NCI-H2196 (cell line): ENCODE results near the gene RB1.

Experiments used
- DNase-seq: peaks from one replicate; lab custom pipeline; 2025; ENCODE audit not compliant: unreplicated experiment; lab: John Stamatoyannopoulos, UW

The RB1 gene

DNA sequence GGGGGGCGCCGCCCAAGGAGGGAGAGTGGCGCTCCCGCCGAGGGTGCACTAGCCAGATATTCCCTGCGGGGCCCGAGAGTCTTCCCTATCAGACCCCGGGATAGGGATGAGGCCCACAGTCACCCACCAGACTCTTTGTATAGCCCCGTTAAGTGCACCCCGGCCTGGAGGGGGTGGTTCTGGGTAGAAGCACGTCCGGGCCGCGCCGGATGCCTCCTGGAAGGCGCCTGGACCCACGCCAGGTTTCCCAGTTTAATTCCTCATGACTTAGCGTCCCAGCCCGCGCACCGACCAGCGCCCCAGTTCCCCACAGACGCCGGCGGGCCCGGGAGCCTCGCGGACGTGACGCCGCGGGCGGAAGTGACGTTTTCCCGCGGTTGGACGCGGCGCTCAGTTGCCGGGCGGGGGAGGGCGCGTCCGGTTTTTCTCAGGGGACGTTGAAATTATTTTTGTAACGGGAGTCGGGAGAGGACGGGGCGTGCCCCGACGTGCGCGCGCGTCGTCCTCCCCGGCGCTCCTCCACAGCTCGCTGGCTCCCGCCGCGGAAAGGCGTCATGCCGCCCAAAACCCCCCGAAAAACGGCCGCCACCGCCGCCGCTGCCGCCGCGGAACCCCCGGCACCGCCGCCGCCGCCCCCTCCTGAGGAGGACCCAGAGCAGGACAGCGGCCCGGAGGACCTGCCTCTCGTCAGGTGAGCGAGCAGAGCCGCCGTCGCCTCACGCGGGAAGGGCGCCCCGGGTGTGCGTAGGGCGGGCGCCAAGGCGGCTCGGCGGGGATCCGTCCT, at the start of gene RB1:
Gene RB1, plus strand, starts transcription at position 393 of the 784 bp plus-strand sequence. Its CDS starts 162 bp downstream, at position 555.
- DNase-seq: peak; percentile 73

DNA sequence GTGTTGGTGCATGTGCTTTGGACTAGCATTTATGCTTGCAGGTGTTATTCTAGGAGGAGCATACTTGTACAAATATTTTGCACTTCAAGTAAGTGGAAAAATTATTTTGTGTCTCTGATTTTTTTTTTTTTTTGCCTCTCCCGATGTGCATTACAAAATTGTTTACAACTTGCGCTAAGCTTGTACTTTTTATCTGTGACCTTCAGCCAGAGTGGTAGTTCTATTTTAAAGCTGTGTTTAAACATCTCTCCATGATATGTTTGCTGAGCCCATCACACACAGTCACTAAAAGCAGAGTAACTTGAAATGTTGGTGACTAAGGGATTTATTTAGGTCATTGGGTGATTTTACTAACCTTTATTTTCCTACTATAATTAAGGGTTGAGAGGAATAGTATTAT, 49.7 kb upstream of the RB1 start:
- DNase-seq: no peak

DNA sequence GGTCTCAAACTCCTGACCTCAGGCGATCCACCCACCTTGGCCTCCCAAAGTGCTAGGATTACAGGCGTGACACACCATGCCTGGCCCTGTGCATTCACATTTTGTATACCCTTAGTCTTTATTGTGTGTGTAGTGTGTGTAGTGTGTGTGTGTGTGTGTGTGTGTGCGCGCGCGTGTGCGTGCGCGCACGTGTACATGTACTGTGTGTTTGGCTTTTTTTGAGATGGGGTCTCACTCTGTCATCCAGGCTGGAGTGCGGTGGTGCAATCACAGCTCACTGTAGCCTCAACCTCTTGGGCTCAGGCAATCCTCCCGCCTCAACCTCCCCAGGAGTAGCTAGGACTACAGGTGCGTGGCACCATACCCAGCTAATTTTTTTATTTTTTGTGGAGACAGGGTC, 48.5 kb upstream of the RB1 start:
- no peak for DNase-seq

GRCh38 chr13:48255954-48256353, 47.6 kb upstream of the RB1 start:
- DNase-seq: no peak

- no peak for DNase-seq
These were observed 45.5 kb upstream of the RB1 start for GRCh38 chr13:48258002-48258401.

DNA sequence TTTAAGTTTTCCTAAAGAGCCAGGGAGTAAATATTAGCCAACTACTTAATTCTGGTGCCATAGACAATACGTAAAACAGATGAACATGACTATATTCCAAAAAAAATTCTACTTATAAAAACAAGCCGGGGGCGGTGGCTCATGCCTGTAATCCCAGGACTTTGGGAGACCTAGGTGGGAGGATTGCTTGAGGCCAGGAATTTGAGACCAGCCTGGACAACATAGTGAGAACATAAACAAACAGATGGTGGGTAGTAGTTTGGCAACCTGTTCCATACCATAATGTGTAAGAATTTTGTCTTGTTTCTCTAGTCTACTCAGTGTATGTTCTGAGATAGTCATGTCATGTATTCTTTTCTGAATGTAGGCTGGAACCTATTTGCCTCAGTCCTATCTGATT, 45.1 kb upstream of the RB1 start:
- DNase-seq: no peak

GRCh38 chr13:48260970-48261369, 42.6 kb upstream of the RB1 start:
- no peak for DNase-seq

- DNase-seq: no peak
These were observed 40.4 kb upstream of the RB1 start for GRCh38 chr13:48263196-48263595.

- DNase-seq: no peak
These were observed 39.5 kb upstream of the RB1 start for GRCh38 chr13:48264058-48264457.

GRCh38 chr13:48265217-48265815, 38.2 kb upstream of the RB1 start:
- no peak for DNase-seq

- DNase-seq: no peak
These were observed 37.4 kb upstream of the RB1 start for GRCh38 chr13:48266150-48266549.

- DNase-seq: no peak
These were observed 36.6 kb upstream of the RB1 start for GRCh38 chr13:48266701-48267639.

DNA sequence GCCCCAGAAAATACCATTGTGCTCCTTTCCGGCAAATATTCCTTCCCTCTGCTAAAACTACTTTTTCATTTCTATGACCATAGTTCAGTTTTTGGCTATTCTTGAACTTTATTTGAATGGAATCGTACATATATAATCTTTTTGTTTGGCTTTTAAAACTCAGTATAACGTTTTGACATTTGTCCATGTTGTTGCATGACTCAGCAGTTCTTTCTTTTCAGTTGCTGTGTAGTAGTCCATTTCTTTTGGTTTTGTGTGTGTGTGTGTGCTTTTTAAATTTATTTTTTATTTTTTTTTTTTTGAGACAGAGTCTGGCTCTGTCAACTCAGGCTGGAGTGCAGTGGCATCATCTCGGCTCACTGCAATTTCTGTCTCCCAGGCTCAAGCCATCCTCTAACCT, 35.5 kb upstream of the RB1 start:
- DNase-seq: no peak

DNA sequence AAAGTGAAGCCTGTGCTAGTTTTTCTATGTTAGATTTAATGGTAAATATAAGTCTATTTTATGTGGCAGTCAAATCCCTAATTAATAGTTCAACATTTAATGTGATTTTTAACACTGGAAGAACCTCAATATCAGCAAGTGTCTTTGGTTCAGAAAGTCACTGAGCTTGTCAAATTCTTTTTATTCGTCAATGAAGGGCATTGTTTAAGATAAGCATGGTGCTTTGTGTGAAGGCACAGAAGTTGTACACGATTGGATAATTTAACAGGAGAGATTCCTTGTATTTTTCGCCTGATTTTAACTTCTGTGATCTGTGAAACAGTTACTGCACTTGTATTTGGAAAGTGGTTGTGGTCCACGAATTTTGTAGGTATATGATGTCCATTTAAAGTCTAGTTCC, 30.2 kb upstream of the RB1 start:
- no peak for DNase-seq

- no peak for DNase-seq
These were observed 28.0 kb upstream of the RB1 start for GRCh38 chr13:48275507-48275906.

GRCh38 chr13:48278806-48279205, 24.7 kb upstream of the RB1 start:
- no peak for DNase-seq

GRCh38 chr13:48281556-48281955, 22.0 kb upstream of the RB1 start:
- no peak for DNase-seq

- no peak for DNase-seq
These were observed 11.8 kb upstream of the RB1 start for GRCh38 chr13:48291730-48292129.

GRCh38 chr13:48292650-48293049, 10.9 kb upstream of the RB1 start:
- no peak for DNase-seq

DNA sequence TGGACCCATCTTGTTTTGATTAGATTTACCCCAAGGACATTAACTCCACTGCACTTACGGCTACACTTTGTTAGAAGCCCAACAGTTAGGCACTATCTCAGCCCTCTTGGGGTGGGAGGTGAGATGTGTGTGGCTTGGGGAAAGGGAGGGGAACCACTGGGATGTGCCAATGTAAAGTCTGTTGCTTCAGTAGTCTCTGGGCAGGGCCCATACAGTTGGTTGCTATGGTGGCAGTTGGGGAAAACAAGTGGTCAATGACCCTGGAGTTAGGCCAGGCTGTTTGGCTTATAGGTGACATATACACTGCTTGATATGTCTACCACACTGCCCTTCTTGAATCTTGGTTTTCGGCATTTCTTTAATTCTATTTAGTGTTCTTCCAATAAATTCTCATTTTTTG, 8.9 kb upstream of the RB1 start:
- DNase-seq: no peak

- DNase-seq: no peak
These were observed 8.3 kb upstream of the RB1 start for GRCh38 chr13:48295271-48295670.

DNA sequence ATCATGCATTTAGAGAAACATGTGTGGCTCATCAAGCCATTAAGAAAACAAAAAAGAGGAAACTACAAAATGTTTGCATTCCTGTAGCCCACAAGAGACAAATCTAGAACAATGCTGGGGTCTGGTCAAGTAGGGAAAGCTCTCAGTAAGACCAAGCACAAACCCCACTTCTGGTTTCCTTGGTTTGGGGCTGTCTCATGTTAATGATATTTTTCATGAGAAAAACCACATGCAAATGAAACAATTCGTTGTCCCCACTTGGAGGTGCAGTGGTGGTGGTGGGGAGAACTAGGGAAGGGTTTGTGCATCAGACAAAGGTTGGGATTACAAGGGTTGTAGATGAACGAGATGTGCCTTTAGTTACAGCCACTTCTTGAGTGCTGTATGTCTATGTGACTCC, 7.0 kb upstream of the RB1 start:
- no peak for DNase-seq
